Measurements from ENCODE around the gene CXCL8. TPM values are rescaled to one million over a fixed set of nuclear protein-coding genes. Genes with fewer than 3 reads are reported as not detected.

Gene CXCL8
- total RNA-seq, 1 donor from 2014 or later = 0.27 TPM

GRCh38 chr4:73743281-73743680, 2.9 kb downstream of the CXCL8 start:
- Mint-ChIP-seq H3K36me3 (ENCODE audit: low read depth) (peaks cover 3% of the 10 kb centered on the region), H3K27ac (ENCODE audit: unreplicated experiment) (no peak overlapping the region), H3K4me3 (ENCODE audit: unreplicated experiment) (no peak overlapping the region), H3K9me3 (ENCODE audit: low read depth) (peaks cover 9% of the 10 kb centered on the region), H3K4me1 (ENCODE audit: low read depth) (peaks cover 11% of the 10 kb centered on the region), H3K27me3 (ENCODE audit: low read depth) (peaks cover 8% of the 10 kb centered on the region)
- TF ChIP-seq, protein P1, sequence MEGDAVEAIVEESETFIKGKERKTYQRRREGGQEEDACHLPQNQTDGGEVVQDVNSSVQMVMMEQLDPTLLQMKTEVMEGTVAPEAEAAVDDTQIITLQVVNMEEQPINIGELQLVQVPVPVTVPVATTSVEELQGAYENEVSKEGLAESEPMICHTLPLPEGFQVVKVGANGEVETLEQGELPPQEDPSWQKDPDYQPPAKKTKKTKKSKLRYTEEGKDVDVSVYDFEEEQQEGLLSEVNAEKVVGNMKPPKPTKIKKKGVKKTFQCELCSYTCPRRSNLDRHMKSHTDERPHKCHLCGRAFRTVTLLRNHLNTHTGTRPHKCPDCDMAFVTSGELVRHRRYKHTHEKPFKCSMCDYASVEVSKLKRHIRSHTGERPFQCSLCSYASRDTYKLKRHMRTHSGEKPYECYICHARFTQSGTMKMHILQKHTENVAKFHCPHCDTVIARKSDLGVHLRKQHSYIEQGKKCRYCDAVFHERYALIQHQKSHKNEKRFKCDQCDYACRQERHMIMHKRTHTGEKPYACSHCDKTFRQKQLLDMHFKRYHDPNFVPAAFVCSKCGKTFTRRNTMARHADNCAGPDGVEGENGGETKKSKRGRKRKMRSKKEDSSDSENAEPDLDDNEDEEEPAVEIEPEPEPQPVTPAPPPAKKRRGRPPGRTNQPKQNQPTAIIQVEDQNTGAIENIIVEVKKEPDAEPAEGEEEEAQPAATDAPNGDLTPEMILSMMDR (IDR thresholded peaks at IDR 0.05) = no peak
- no peak for DNase-seq (ENCODE audit: low spot score)

GRCh38 chr4:73743795-73744194, 3.4 kb downstream of the CXCL8 start:
- H3K4me1 Mint-ChIP-seq (ENCODE audit: low read depth) = peaks cover 11% of the 10 kb centered on the region
- peaks cover 3% of the 10 kb centered on the region for H3K36me3 Mint-ChIP-seq (ENCODE audit: low read depth)
- H3K9me3 Mint-ChIP-seq (ENCODE audit: low read depth) = peaks cover 9% of the 10 kb centered on the region
- no peak for DNase-seq (ENCODE audit: low spot score)
- peaks cover 8% of the 10 kb centered on the region for H3K27me3 Mint-ChIP-seq (ENCODE audit: low read depth)
- TF ChIP-seq, protein P1 (IDR thresholded peaks at IDR 0.05) = no peak
- no peak overlapping the region for H3K4me3 Mint-ChIP-seq (ENCODE audit: unreplicated experiment)
- no peak overlapping the region for H3K27ac Mint-ChIP-seq (ENCODE audit: unreplicated experiment)

- TF ChIP-seq, protein P1 (IDR thresholded peaks at IDR 0.05) = no peak
- Mint-ChIP-seq H3K4me3 (ENCODE audit: unreplicated experiment) (no peak overlapping the region), H3K9me3 (ENCODE audit: low read depth) (peaks cover 9% of the 10 kb centered on the region), H3K27ac (ENCODE audit: unreplicated experiment) (no peak overlapping the region), H3K27me3 (ENCODE audit: low read depth) (peaks cover 10% of the 10 kb centered on the region), H3K4me1 (ENCODE audit: low read depth) (peaks cover 11% of the 10 kb centered on the region), H3K36me3 (ENCODE audit: low read depth) (peaks cover 3% of the 10 kb centered on the region)
- DNase-seq (ENCODE audit: low spot score) = no peak
Measured at GRCh38 chr4:73744203-73744602, 3.8 kb downstream of the CXCL8 start.

DNA sequence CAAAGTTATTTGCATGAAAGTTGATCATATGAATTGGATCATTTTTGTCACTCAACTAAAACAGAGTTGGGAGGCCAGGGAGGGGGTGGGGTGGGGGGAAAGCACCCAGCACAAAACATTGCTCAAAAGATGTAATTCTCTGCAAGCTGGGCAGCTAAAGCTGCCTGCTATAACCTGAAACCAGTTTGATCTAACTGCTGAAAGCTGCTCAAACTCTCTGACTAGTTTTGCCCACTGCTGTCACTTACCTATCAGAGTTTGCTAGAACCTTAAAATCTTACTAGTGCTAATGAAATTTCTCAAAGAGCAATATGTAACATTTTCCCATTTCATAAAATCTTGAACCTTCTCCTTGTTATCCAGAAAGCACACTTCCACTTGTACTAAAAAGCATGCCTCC, 10.4 kb downstream of the CXCL8 start:
- peaks cover 37% of the 10 kb centered on the region for H3K27me3 Mint-ChIP-seq (ENCODE audit: low read depth)
- no peak for DNase-seq (ENCODE audit: low spot score)
- no peak overlapping the region for H3K27ac Mint-ChIP-seq (ENCODE audit: unreplicated experiment)
- TF ChIP-seq, protein P1 (IDR thresholded peaks at IDR 0.05) = no peak
- no peak overlapping the region for H3K4me3 Mint-ChIP-seq (ENCODE audit: unreplicated experiment)
- peaks cover 2% of the 10 kb centered on the region for H3K36me3 Mint-ChIP-seq (ENCODE audit: low read depth)
- H3K9me3 Mint-ChIP-seq (ENCODE audit: low read depth) = peaks cover 3% of the 10 kb centered on the region
- H3K4me1 Mint-ChIP-seq (ENCODE audit: low read depth) = no peaks in the 10 kb centered on the region

DNA sequence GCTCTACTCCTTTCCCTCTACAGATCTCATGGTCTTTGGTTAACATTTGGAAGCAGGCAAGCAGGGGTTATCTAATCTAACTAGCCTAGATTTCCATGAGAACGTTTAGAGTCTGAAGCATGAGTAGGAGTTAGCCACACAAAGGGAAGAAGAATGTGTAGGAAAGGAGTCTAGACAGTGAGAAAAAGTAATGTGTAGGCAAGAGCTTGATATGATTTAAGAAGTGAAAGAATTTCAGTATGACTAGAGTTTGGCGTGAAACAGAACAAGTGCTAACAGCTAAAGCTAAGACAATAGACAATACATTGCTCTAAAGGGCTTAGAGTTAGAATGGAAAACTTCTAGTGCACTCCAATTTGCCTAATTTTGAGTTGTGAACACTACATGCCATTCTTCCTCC, 10.8 kb downstream of the CXCL8 start:
- no peak overlapping the region for H3K4me3 Mint-ChIP-seq (ENCODE audit: unreplicated experiment)
- DNase-seq (ENCODE audit: low spot score) = no peak
- H3K9me3 Mint-ChIP-seq (ENCODE audit: low read depth) = peaks cover 3% of the 10 kb centered on the region
- H3K27ac Mint-ChIP-seq (ENCODE audit: unreplicated experiment) = no peak overlapping the region
- H3K27me3 Mint-ChIP-seq (ENCODE audit: low read depth) = peaks cover 37% of the 10 kb centered on the region
- TF ChIP-seq, protein P1 (IDR thresholded peaks at IDR 0.05) = no peak
- peaks cover 2% of the 10 kb centered on the region for H3K36me3 Mint-ChIP-seq (ENCODE audit: low read depth)
- no peaks in the 10 kb centered on the region for H3K4me1 Mint-ChIP-seq (ENCODE audit: low read depth)

Measured in chondrocyte (in vitro differentiated cells).